HCT116 (cell line): Measurements from ENCODE around the gene SPATA19. TPM values are rescaled to one million over a fixed set of nuclear protein-coding genes. Genes with fewer than 3 reads are reported as not detected.

Experiments used
- ATAC-seq: fragments of 200-7000 bp; cut with Tn5 transposase; 2 replicates; pipeline ENCODE4 v1.9.1; 2020; ENCODE audit warnings: mild to moderate bottlenecking, moderate library complexity
- BruUV-seq: library from RNA; stranded (reverse); fragments of 400-500 nt; replicated peaks from 2 replicates; lab custom pipeline; 2021; lab: Mats Ljungman, UMichigan
- CTCF ChIA-PET: fragments of 300-600 bp; sonication (Branson Sonifier 250); formaldehyde crosslinking; loops from one replicate; lab custom pipeline; 2021; ENCODE audit warnings: antibody characterized with exemption; lab: Charles Lee
- POLR2A ChIA-PET: fragments of 300-600, 350-600 bp; sonication (Branson Sonifier 250); formaldehyde crosslinking; loops from one replicate; lab custom pipeline; 2021; ENCODE audit warnings: antibody characterized with exemption; lab: Charles Lee
- RAD21 ChIA-PET, 2 experiments: fragments of 300-600 bp; sonication (Branson Sonifier 250); formaldehyde crosslinking; loops; one replicate each; lab custom pipeline; 2023; ENCODE audit warnings: low total read pairs in 2 of 2; ENCODE audit not compliant: uncharacterized antibody in 2 of 2, unreplicated experiment in 2 of 2, low non-redundant PET in 1 of 2; lab: Charles Lee
- DNase-seq: peaks from one replicate; pipeline ENCODE4 v3.0.0-alpha.2; 2010; ENCODE audit warnings: low read depth, low spot score
- H2AFZ ChIP-seq: fragments of 200-600 bp; shearing (Covaris generic), sonication (generic); 2 replicates; pipeline ENCODE4 v1.6.1; 2017; ENCODE audit warnings: low read depth, mixed run types, mixed read lengths, antibody characterized with exemption, low read length; ENCODE audit not compliant: poor library complexity, severe bottlenecking
- H3K27ac ChIP-seq: 2 replicates; pipeline ENCODE4 v1.5.1; 2012; ENCODE audit warnings: low read depth, low read length
- H3K27me3 ChIP-seq: fragments of 200-600 bp; sonication (generic); 2 replicates; pipeline ENCODE4 v1.6.1; 2016; ENCODE audit warnings: mixed run types, low read length, mixed read lengths; ENCODE audit not compliant: insufficient read depth
- H3K36me3 ChIP-seq, 2 experiments: fragments of 200-500 bp in 1 of 2; fragments of 200-600 bp in 1 of 2; sonication (Bioruptor generic) in 1 of 2; sonication (generic) in 1 of 2; 2 replicates each; pipeline versions ENCODE4 v1.5.1 to v1.6.1; 2014 to 2016; ENCODE audit warnings: low read length in 2 of 2, inconsistent platforms in 1 of 2, mixed read lengths in 1 of 2, mixed run types in 1 of 2; ENCODE audit not compliant: insufficient read depth in 2 of 2, control insufficient read depth in 1 of 2
- H3K4me1 ChIP-seq, 2 experiments: fragments of 200-600 bp in 1 of 2; sonication (generic) in 1 of 2; 2 replicates each; pipeline versions ENCODE4 v1.5.1 to v1.6.1; 2012 to 2017; ENCODE audit warnings: low read length in 2 of 2, inconsistent platforms in 1 of 2, mild to moderate bottlenecking in 1 of 2, mixed read lengths in 1 of 2, mixed run types in 1 of 2, moderate library complexity in 1 of 2; ENCODE audit not compliant: insufficient read depth in 2 of 2, control insufficient read depth in 1 of 2
- H3K4me2 ChIP-seq: fragments of 200-600 bp; sonication (generic); 2 replicates; pipeline ENCODE4 v1.6.1; 2017; ENCODE audit warnings: mixed run types, low read length, mixed read lengths
- H3K4me3 ChIP-seq, 2 experiments: fragments of 200-600 bp in 1 of 2; sonication (generic) in 1 of 2; replicated peaks in 1 of 2; 2 replicates each; pipeline ENCODE4 v1.5.1; 2011 to 2016; ENCODE audit warnings: low read length in 2 of 2, control low read depth in 1 of 2, low read depth in 1 of 2, mild to moderate bottlenecking in 1 of 2, mixed read lengths in 1 of 2, mixed run types in 1 of 2
- H3K79me2 ChIP-seq: fragments of 200-600 bp; sonication (generic); 2 replicates; pipeline ENCODE4 v1.6.1; 2017; ENCODE audit warnings: mild to moderate bottlenecking, mixed run types, low read length, moderate library complexity, mixed read lengths; ENCODE audit not compliant: insufficient read depth
- H3K9ac ChIP-seq: fragments of 200-600 bp; sonication (generic); 2 replicates; pipeline ENCODE4 v1.6.1; 2016; ENCODE audit warnings: low read length, mixed read lengths
- H3K9me2 ChIP-seq: fragments of 200-600 bp; sonication (generic), shearing (Covaris generic); 2 replicates; pipeline ENCODE4 v1.6.1; 2017; ENCODE audit warnings: mixed run types, mild to moderate bottlenecking, moderate library complexity; ENCODE audit not compliant: insufficient read depth
- H3K9me3 ChIP-seq, 2 experiments: fragments of 200-500 bp in 1 of 2; fragments of 200-600 bp in 1 of 2; sonication (Bioruptor generic) in 1 of 2; sonication (generic) in 1 of 2; 2 replicates each; pipeline ENCODE4 v1.6.1; 2014 to 2017; ENCODE audit warnings: low read length in 2 of 2, mixed read lengths in 2 of 2, inconsistent platforms in 1 of 2, low read depth in 1 of 2, mild to moderate bottlenecking in 1 of 2, mixed run types in 1 of 2, moderate library complexity in 1 of 2; ENCODE audit not compliant: control insufficient read depth in 1 of 2, insufficient read depth in 1 of 2
- H4K20me1 ChIP-seq: fragments of 200-600 bp; sonication (generic), shearing (Covaris generic); 2 replicates; pipeline ENCODE4 v1.6.1; 2017; ENCODE audit warnings: mixed run types, mild to moderate bottlenecking, moderate library complexity; ENCODE audit not compliant: insufficient read depth
- CBX3 ChIP-seq: IDR thresholded peaks from 2 replicates; pipeline ENCODE4 v1.6.1; 2012; ENCODE audit warnings: low read depth
- CEBPB ChIP-seq: IDR thresholded peaks from 2 replicates; pipeline ENCODE4 v1.6.1; 2012; ENCODE audit warnings: low read depth
- CTCF ChIP-seq, 3 experiments: fragments of 200-600 bp in 1 of 3; sonication (generic) in 1 of 3; IDR thresholded peaks in 2 of 3; conservative IDR thresholded peaks in 1 of 3; 2 replicates each; pipeline ENCODE4 v1.5.1; 2012 to 2017; ENCODE audit warnings: low read depth in 2 of 3, low read length in 2 of 3, antibody characterized with exemption in 1 of 3, borderline replicate concordance in 1 of 3, control low read depth in 1 of 3, mild to moderate bottlenecking in 1 of 3, mixed read lengths in 1 of 3, mixed run types in 1 of 3, moderate library complexity in 1 of 3; ENCODE audit not compliant: insufficient read depth in 1 of 3
- EGR1 ChIP-seq: IDR thresholded peaks from 2 replicates; pipeline ENCODE4 v1.6.1; 2012; ENCODE audit warnings: low read depth
- ELF1 ChIP-seq: IDR thresholded peaks from 2 replicates; pipeline ENCODE4 v1.6.1; 2012; ENCODE audit warnings: low read depth, borderline replicate concordance
- EZH2 ChIP-seq: fragments of 200-600 bp; sonication (generic); IDR thresholded peaks from 2 replicates; pipeline ENCODE4 v1.6.1; 2017; ENCODE audit warnings: antibody characterized with exemption, mixed run types
- FOSL1 ChIP-seq: IDR thresholded peaks from 2 replicates; pipeline ENCODE4 v1.6.1; 2012; ENCODE audit warnings: low read depth
- MAX ChIP-seq: IDR thresholded peaks from 2 replicates; pipeline ENCODE4 v1.6.1; 2012
- POLR2A ChIP-seq: IDR thresholded peaks from 2 replicates; pipeline ENCODE4 v1.7.0; 2011; ENCODE audit warnings: borderline replicate concordance; ENCODE audit not compliant: insufficient read depth, insufficient read length; ENCODE audit errors: extremely low read depth
- POLR2AphosphoS5 ChIP-seq: IDR thresholded peaks from 2 replicates; pipeline ENCODE4 v1.6.1; 2011; ENCODE audit warnings: mild to moderate bottlenecking, low read depth, low read length, moderate library complexity
- RAD21 ChIP-seq: IDR thresholded peaks from 2 replicates; pipeline ENCODE4 v1.6.1; 2012; ENCODE audit warnings: low read depth, mild to moderate bottlenecking
- SIN3A ChIP-seq: IDR thresholded peaks from 2 replicates; pipeline ENCODE4 v1.6.1; 2012; ENCODE audit warnings: low read depth
- SP1 ChIP-seq: IDR thresholded peaks from 2 replicates; pipeline ENCODE4 v1.6.1; 2012; ENCODE audit warnings: low read depth
- SRF ChIP-seq: IDR thresholded peaks from 2 replicates; pipeline ENCODE4 v1.6.1; 2012; ENCODE audit warnings: low read depth
- YY1 ChIP-seq: IDR thresholded peaks from 2 replicates; pipeline ENCODE4 v1.6.1; 2011; ENCODE audit warnings: low read length, low read depth, moderate library complexity, mild to moderate bottlenecking; ENCODE audit not compliant: insufficient replicate concordance; ENCODE audit errors: extremely low read depth
- ZBTB33 ChIP-seq: IDR thresholded peaks from 2 replicates; pipeline ENCODE4 v1.6.1; 2011; ENCODE audit warnings: mild to moderate bottlenecking, low read length, moderate library complexity; ENCODE audit not compliant: insufficient replicate concordance; ENCODE audit errors: extremely low read depth
- ZFX ChIP-seq: fragments of 450-650 bp; IDR thresholded peaks from 2 replicates; pipeline ENCODE4 v1.6.1; 2017
- intact Hi-C: fragments of 100-400 bp; cut with micrococcal nuclease; formaldehyde crosslinking; loops from 2 replicates; pipeline ENCODE4 v1.10.0; 2022
- total RNA-seq: library from RNA; stranded (reverse); gene quantifications from one replicate; pipeline ENCODE4 v1.2.1, GENCODE V29; 2021; ENCODE audit not compliant: unreplicated experiment
- TF ChIP-seq, protein P1 (sequence below): IDR thresholded peaks from 2 replicates; pipeline ENCODE4 v1.6.1; 2012

Gene SPATA19
- total RNA-seq, 1 experiment from 2014 or later = not detected

- H3K27ac ChIP-seq = no peak overlapping the region
- no peaks in the 10 kb centered on the region for H3K36me3 ChIP-seq
- intact Hi-C loops = loop anchor here (2.0 kb wide), 1 partner anchor 699 kb away; no protein-coding TSS in a partner anchor
- H3K9me3 ChIP-seq = no peaks in the 10 kb centered on the region
- ChIA-PET CTCF (interaction anchor here (1.3 to 1.7 kb wide), 3 partner anchors 12 to 755 kb away, joined by 7 to 20 read pairs (median 7); no protein-coding TSS in a partner anchor), RAD21 (interaction anchor here in 1 of 2 experiments (1.2 kb wide), 1 partner anchor 756 kb away, joined by 5 read pairs; no protein-coding TSS in a partner anchor)
- H3K4me3 ChIP-seq = no peak overlapping the region
- H3K9me2 ChIP-seq = no peaks in the 10 kb centered on the region
- H3K4me2 ChIP-seq = no peak overlapping the region
- H2AFZ ChIP-seq = no peak overlapping the region
- no TSS peak for BruUV-seq
- no peaks in the 10 kb centered on the region for H4K20me1 ChIP-seq
- TF ChIP-seq SIN3A (no peak), CBX3 (no peak), POLR2AphosphoS5 (no peak), YY1 (no peak), CTCF (IDR thresholded peaks at IDR 0.05 in 2 of 3, conservative IDR thresholded peaks at IDR 0.05 in 1 of 3; ENCODE audit: borderline replicate concordance in 1 of 3, insufficient read depth in 1 of 3, low read depth in 2 of 3, low read length in 2 of 3) (no peak), ELF1 (no peak), SRF (no peak), ZFX (no peak), CEBPB (no peak), FOSL1 (no peak), EGR1 (no peak), POLR2A (no peak), RAD21 (no peak), ZBTB33 (no peak), MAX (no peak), SP1 (no peak), EZH2 (no peak)
- TF ChIP-seq, protein P1, sequence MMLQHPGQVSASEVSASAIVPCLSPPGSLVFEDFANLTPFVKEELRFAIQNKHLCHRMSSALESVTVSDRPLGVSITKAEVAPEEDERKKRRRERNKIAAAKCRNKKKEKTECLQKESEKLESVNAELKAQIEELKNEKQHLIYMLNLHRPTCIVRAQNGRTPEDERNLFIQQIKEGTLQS = no peak
- TF ChIP-seq, all 23 proteins: peak for 0
- H3K4me1 ChIP-seq = peaks cover 0 to 6% of the 10 kb centered on the region in 2 experiments; a peak in 1 of 4 replicates
- ATAC-seq = no peak
- POLR2A ChIA-PET = no interaction called here
- H3K79me2 ChIP-seq = no peaks in the 10 kb centered on the region
- no peaks in the 10 kb centered on the region for H3K27me3 ChIP-seq
- H3K9ac ChIP-seq = no peak overlapping the region
- no peak for DNase-seq
These were observed 11.2 kb downstream of the SPATA19 start for GRCh38 chr11:133833898-133834681.
